Panc1 (cell line): ENCODE data around the gene RTP5. TPM values are rescaled to one million over a fixed set of nuclear protein-coding genes. Genes with fewer than 3 reads are reported as not detected.

Source experiments
- ATAC-seq: fragments of 200-7000 bp; cut with Tn5 transposase; 2 replicates; pipeline ENCODE4 v1.9.1; 2020; ENCODE audit warnings: mild to moderate bottlenecking, moderate library complexity
- BruUV-seq: library from RNA; stranded (reverse); fragments of 400-500 nt; replicated peaks from 2 replicates; lab custom pipeline; 2021; lab: Mats Ljungman, UMichigan
- CTCF ChIA-PET: fragments of 300-600 bp; sonication (Branson Sonifier 250); formaldehyde crosslinking; loops from one replicate; lab custom pipeline; 2022; ENCODE audit warnings: antibody characterized with exemption; lab: Charles Lee
- POLR2A ChIA-PET: fragments of 300-600 bp; sonication (Branson Sonifier 250); formaldehyde crosslinking; loops from one replicate; lab custom pipeline; 2022; ENCODE audit warnings: antibody characterized with exemption; lab: Charles Lee
- DNase-seq: peaks from one replicate; pipeline ENCODE4 v3.0.0-alpha.2; 2010; ENCODE audit warnings: low read depth, low spot score
- H3K27ac ChIP-seq: 2 replicates; pipeline ENCODE4 v1.5.1; 2011; ENCODE audit warnings: mild to moderate bottlenecking, low read length, inconsistent platforms
- H3K27me3 ChIP-seq: fragments of 200-500 bp; sonication (Bioruptor generic); 2 replicates; pipeline ENCODE4 v1.6.0; 2014; ENCODE audit warnings: low read length, inconsistent platforms; ENCODE audit not compliant: control insufficient read depth, insufficient read depth
- H3K36me3 ChIP-seq: fragments of 200-500 bp; sonication (Bioruptor generic); 2 replicates; pipeline ENCODE4 v1.5.1; 2014; ENCODE audit warnings: inconsistent platforms, mild to moderate bottlenecking, low read length, moderate library complexity; ENCODE audit not compliant: control insufficient read depth, insufficient read depth
- H3K4me1 ChIP-seq: 2 replicates; pipeline ENCODE4 v1.5.1; 2011; ENCODE audit warnings: inconsistent platforms, mild to moderate bottlenecking, low read length, moderate library complexity; ENCODE audit not compliant: control insufficient read depth, insufficient read depth
- H3K4me3 ChIP-seq, 2 experiments: 2 replicates each; pipeline ENCODE4 v1.5.1; 2011 to 2012; ENCODE audit warnings: low read depth in 2 of 2, low read length in 2 of 2, mild to moderate bottlenecking in 2 of 2, inconsistent platforms in 1 of 2, moderate library complexity in 1 of 2
- H3K9me3 ChIP-seq: fragments of 200-500 bp; sonication (Bioruptor generic); 2 replicates; pipeline ENCODE4 v1.5.1; 2014; ENCODE audit warnings: low read depth, mild to moderate bottlenecking, inconsistent platforms, low read length, moderate library complexity; ENCODE audit not compliant: control insufficient read depth, insufficient read depth
- POLR2AphosphoS5 ChIP-seq: IDR thresholded peaks from 2 replicates; pipeline ENCODE4 v1.6.1; 2012; ENCODE audit warnings: mild to moderate bottlenecking, low read depth, low read length, moderate library complexity
- SIN3A ChIP-seq: IDR thresholded peaks from 2 replicates; pipeline ENCODE4 v1.6.1; 2012; ENCODE audit warnings: low read depth, mild to moderate bottlenecking, low read length, moderate library complexity, borderline replicate concordance; ENCODE audit not compliant: insufficient read depth
- TCF7L2 ChIP-seq: IDR thresholded peaks from 2 replicates; pipeline ENCODE4 v1.6.1; 2011; ENCODE audit warnings: mild to moderate bottlenecking, low read depth, low read length, inconsistent platforms
- in situ Hi-C: cut with HindIII; loops from 2 replicates; pipeline ENCODE4 v1.10.0; 2016; ENCODE audit warnings: low sequenced_read_pairs, low pct_unique_long_range_greater_than_20kb
- intact Hi-C: fragments of 100-400 bp; cut with micrococcal nuclease; formaldehyde crosslinking; loops from one replicate; pipeline ENCODE4 v1.10.0; 2022; ENCODE audit not compliant: unreplicated experiment
- total RNA-seq: library from RNA; stranded (reverse); gene quantifications from one replicate; pipeline ENCODE4 v1.2.1, GENCODE V29; 2021; ENCODE audit not compliant: unreplicated experiment
- TF ChIP-seq, protein P1 (sequence below): fragments of 450-650 bp; IDR thresholded peaks from 2 replicates; pipeline ENCODE4 v1.5.1; 2017; ENCODE audit warnings: mild to moderate bottlenecking
- TF ChIP-seq, protein P2 (sequence below), 2 experiments: IDR thresholded peaks; 2 replicates each; pipeline ENCODE4 v1.6.1; 2011 to 2012; ENCODE audit warnings: low read depth in 2 of 2, control low read depth in 1 of 2, low read length in 1 of 2, mild to moderate bottlenecking in 1 of 2, moderate library complexity in 1 of 2; ENCODE audit not compliant: insufficient read depth in 1 of 2

Gene RTP5
- total RNA-seq, 1 experiment from 2014 or later, result not detected

DNA sequence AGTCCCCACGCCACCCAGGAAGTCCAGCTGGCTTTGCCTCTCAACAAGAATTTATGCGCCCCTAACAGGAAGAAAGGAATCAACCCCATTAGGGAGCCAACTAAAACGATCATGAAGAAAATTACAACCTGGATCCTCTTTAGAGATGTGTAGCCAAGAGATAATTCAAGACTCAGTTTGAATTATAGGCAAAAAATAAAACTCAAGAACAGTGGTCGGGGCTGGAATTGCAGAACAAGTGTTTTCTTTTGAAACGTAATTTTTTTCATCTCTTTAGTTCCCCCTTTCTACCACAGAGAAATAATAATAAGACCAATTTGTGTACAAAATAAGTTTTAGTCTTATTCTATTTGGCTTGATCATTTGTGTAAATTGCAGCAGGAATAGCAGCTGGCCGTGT, 33.2 kb upstream of the RTP5 start:
- H3K9me3 ChIP-seq, result no peaks in the 10 kb centered on the region
- ChIA-PET POLR2A (no interaction called here), CTCF (no interaction called here)
- TF ChIP-seq, protein P1, sequence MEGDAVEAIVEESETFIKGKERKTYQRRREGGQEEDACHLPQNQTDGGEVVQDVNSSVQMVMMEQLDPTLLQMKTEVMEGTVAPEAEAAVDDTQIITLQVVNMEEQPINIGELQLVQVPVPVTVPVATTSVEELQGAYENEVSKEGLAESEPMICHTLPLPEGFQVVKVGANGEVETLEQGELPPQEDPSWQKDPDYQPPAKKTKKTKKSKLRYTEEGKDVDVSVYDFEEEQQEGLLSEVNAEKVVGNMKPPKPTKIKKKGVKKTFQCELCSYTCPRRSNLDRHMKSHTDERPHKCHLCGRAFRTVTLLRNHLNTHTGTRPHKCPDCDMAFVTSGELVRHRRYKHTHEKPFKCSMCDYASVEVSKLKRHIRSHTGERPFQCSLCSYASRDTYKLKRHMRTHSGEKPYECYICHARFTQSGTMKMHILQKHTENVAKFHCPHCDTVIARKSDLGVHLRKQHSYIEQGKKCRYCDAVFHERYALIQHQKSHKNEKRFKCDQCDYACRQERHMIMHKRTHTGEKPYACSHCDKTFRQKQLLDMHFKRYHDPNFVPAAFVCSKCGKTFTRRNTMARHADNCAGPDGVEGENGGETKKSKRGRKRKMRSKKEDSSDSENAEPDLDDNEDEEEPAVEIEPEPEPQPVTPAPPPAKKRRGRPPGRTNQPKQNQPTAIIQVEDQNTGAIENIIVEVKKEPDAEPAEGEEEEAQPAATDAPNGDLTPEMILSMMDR, result no peak
- TF ChIP-seq SIN3A (no peak), POLR2AphosphoS5 (no peak), TCF7L2 (no peak)
- TF ChIP-seq, protein P2, sequence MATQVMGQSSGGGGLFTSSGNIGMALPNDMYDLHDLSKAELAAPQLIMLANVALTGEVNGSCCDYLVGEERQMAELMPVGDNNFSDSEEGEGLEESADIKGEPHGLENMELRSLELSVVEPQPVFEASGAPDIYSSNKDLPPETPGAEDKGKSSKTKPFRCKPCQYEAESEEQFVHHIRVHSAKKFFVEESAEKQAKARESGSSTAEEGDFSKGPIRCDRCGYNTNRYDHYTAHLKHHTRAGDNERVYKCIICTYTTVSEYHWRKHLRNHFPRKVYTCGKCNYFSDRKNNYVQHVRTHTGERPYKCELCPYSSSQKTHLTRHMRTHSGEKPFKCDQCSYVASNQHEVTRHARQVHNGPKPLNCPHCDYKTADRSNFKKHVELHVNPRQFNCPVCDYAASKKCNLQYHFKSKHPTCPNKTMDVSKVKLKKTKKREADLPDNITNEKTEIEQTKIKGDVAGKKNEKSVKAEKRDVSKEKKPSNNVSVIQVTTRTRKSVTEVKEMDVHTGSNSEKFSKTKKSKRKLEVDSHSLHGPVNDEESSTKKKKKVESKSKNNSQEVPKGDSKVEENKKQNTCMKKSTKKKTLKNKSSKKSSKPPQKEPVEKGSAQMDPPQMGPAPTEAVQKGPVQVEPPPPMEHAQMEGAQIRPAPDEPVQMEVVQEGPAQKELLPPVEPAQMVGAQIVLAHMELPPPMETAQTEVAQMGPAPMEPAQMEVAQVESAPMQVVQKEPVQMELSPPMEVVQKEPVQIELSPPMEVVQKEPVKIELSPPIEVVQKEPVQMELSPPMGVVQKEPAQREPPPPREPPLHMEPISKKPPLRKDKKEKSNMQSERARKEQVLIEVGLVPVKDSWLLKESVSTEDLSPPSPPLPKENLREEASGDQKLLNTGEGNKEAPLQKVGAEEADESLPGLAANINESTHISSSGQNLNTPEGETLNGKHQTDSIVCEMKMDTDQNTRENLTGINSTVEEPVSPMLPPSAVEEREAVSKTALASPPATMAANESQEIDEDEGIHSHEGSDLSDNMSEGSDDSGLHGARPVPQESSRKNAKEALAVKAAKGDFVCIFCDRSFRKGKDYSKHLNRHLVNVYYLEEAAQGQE (IDR thresholded peaks at IDR 0.05; ENCODE audit: insufficient read depth in 1 of 2, low read depth in 2 of 2, low read length in 1 of 2), result no peak
- no peak for DNase-seq
- H3K4me3 ChIP-seq, result no peak overlapping the region
- in situ Hi-C loops (no loop called here), intact Hi-C loops (no loop called here)
- ATAC-seq, result no peak
- H3K36me3 ChIP-seq, result no peaks in the 10 kb centered on the region
- H3K27me3 ChIP-seq, result no peaks in the 10 kb centered on the region; the same call in 1 of the 2 replicates
- no peaks in the 10 kb centered on the region for H3K4me1 ChIP-seq
- no peak overlapping the region for H3K27ac ChIP-seq
- no TSS peak for BruUV-seq

DNA sequence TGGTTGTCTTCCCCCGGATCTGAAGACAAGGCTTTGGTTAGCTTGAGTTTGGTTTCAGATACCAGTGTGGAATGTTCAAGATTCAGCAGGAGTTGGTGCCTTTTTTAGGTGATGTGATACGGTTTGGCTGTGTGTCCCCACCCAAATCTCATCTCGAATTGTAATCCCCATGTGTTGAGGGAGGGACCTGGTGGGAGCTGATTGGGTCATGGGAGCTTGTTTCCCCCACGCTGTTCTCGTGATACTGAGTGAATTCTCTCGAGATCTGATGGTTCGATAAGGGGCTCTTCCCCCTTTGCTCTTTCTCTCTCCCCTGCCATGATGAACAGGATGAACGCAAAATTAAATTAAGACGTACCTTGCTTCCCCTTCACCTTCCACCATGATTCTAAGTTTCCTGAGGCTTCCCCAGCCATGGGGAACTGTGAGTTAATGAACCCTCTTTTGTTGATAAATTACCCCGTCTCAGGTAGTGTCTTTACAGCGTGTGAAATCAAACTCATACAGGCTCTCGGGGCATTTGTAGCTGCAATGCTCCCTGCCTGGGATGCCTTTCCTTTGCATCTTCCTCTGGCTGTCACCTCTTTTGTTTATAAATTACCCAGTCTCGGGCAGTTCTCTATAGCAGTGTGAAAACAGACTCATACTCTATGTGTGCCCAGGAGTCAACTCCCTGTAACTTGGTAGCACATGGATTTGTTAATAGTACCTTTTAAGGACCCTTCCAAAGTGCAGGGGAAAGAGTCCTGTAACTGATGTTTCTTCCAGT, 32.1 kb upstream of the RTP5 start:
- no peaks in the 10 kb centered on the region for H3K36me3 ChIP-seq
- H3K27me3 ChIP-seq, result no peaks in the 10 kb centered on the region; the same call in 1 of the 2 replicates
- H3K4me1 ChIP-seq, result no peaks in the 10 kb centered on the region
- H3K9me3 ChIP-seq, result no peaks in the 10 kb centered on the region
- ATAC-seq (no peak), DNase-seq (no peak)
- no peak overlapping the region for H3K4me3 ChIP-seq
- intact Hi-C loops, result no loop called here
- no peak overlapping the region for H3K27ac ChIP-seq
- TF ChIP-seq POLR2AphosphoS5 (no peak), SIN3A (no peak), TCF7L2 (no peak)
- TF ChIP-seq, protein P2 (IDR thresholded peaks at IDR 0.05; ENCODE audit: insufficient read depth in 1 of 2, low read depth in 2 of 2, low read length in 1 of 2), result no peak
- TF ChIP-seq, protein P1, result no peak
- ChIA-PET POLR2A (no interaction called here), CTCF (interaction anchor here (0.6 kb wide), 1 partner anchor 22 kb away, joined by 3 read pairs; no protein-coding TSS in a partner anchor)
- in situ Hi-C loops, result no loop called here
- no TSS peak for BruUV-seq
